HG03432 (cell line): ENCODE results near the gene ARHGEF28.

Experiments
- ATAC-seq: cut with Tn5 transposase; IDR thresholded peaks from one replicate; pipeline ENCODE4 v1.9.1; 2021; ENCODE audit warnings: mild to moderate bottlenecking, moderate library complexity; ENCODE audit not compliant: unreplicated experiment

ARHGEF28 gene

DNA sequence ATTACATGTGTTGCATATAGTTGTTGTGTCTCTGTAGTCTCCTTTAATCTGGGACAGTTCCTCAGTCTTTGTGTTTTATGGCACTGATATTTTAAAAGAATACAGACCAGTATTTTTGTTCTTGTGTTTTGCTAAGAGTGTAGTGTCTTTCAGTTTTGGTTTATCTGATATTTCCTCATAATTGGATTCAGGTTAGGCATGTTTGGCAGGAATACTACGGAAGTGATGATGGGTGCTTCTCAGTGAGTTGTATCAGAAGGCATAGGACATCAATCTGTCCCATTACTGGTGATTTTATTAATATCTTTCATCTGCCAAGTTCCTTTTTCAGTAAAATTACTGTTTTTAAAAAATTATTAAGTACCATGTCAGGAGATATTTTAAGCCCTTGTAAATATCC, 212.9 kb downstream of the ARHGEF28 start:
- no peak for ATAC-seq

DNA sequence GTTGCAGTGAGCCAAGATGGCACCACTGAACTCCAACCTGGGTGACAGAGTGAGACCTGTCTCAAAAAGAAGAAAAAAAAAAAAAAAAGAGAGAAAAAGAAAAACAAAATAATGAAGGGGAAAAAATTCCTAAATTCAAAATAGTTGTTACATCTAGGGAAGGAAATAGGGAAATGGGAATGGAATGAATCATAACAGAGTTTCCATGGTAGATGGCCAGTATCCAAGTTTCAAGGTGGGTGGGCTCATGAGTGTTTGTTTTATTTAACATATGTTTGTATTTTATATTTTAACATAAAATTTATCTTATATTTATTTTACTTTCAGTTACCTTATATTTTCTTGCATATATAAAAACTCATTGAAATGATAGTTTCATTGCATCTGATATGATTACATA, 215.6 kb downstream of the ARHGEF28 start:
- no peak for ATAC-seq

DNA sequence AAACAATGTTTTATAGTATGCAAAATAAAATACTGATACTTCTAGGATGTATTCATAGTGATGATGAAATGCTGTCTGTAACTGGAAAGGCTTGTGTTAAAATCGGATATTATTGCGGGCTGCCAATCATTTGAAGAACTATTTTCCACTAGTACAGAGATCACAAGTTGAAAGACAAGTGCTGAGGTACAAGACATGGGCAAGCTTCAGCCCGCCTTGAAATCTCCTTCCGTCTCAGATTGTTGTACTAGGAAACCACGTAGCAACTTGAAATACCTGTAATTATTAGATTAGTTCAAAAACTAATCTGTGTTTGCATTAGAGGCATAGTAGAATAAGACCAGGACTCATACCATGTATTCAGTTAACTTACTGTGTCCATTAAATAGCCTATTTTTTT, 218.2 kb downstream of the ARHGEF28 start:
- no peak for ATAC-seq

DNA sequence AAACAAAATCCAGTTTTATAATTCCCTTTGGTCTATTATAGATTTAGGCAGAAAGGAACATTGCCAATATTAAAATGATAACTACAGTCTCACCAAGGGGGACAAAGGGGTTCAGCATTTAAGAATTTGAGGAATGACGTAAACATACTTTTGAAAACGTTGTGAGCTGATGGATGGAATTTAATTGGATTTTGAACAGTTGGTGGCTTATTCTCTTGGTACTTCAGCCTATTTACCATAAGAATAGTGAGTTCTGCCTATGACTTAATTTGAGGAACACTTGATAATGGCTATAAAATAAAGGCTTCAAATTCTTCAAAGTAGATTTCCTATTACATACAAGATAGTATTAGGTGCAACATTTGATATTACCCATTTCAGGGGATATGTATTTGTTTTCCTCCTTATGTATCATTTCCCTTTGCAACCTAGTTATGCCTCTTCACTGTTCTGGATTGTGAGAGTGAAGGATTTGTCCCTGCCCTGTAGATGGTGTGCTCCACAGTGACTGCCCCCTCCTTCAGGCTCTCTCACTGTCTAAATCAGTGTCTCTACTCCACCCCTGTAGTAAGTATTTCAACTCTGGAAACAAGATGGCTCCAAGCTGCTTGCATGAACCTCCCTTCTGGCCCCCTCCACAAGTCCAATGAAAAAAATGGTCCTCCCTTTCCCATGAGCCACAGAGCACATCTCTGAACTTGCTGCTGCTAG, 225.6 kb downstream of the ARHGEF28 start:
- no peak for ATAC-seq

DNA sequence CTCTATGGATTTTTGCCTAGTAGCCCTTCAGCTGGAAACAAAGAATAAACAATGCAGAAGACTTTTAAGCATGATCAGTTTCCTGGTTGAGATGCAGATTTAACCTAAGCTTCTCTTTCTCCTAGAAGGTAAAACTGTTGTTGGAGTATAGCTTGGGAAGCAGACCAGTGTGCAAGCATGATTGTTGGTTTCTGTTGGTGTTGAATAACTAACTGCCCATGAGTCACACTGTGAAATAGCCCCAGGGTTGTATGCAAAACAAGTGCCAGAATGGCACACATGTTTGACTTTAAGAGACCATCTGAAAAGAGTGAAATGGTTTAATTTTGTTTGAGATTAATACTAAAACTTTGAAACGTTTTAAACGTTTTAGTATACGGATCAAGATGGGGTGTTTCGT, 227.1 kb downstream of the ARHGEF28 start:
- ATAC-seq: no peak

DNA sequence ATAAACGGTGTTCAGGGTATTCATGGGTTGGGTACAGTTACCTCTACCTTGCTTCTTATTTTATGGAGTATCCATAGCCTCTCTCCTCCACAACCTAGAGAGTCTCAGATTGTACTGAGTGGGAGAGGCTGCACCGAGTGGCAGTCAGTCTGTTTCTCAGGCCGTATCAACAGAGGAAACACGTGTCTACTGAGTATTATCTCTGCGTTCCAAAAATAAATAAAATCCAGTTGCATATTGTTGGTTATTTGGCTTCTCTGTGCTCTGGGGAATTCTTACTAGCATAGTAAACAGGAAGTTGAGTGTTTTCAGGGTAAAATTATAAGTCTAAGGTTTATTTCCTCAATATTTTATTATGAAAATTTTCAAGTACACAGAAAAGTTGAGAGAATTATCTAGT, 231.0 kb downstream of the ARHGEF28 start:
- ATAC-seq: no peak

DNA sequence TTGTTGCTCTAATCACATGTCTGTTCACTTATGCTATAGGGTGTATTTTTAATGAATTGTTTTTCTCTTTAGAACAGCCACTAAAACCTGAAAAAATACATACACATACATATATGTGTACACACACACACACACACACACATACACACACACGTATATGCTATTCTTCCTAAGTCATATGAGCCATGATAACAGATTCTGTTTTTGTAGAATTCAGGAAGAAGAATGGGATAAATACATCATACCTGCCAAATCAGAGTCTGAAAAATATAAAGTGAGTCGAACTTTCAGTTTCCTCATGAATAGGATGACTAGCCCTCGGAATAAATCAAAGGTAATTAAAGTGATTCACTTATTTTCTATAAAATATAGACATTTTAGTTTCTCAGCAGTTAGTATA, 231.4 kb downstream of the ARHGEF28 start:
- ATAC-seq: no peak

DNA sequence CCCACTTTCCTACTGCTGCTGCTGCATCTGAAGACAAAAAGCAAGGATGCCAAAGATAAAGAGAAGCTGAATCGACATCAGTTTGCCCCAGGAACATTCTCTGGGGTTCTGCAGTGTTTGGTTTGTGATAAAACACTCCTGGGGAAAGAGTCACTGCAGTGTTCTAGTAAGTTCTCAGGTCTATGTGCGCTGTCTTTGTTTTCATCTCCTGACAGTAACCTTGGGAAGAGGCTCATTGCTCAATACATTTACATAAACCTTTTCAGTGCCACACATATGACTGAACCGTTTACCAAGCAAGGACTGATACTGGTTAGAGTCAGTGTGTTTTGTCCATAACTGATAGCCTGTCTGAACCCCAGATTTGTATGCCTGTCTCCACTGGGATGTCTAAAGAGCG, 232.1 kb downstream of the ARHGEF28 start:
- ATAC-seq: no peak

DNA sequence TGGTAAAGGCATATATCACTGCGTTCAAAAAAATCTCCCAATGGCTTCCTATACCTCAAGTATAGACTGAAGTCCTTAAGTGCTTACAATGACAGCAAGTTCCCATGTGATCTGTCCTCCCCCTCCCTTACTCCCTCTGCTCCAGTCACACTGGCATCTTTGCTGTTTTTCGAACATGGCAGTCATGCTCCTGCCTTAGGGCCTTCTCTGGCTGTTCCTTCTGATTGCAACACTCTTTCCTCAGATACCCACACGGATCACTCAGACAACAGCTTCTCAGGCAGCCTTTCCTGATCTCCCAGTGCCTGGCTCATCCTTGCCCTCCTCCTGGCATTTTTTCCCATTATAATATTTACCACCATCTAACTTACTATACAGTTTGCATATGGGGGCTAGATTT, 232.8 kb downstream of the ARHGEF28 start:
- no peak for ATAC-seq

DNA sequence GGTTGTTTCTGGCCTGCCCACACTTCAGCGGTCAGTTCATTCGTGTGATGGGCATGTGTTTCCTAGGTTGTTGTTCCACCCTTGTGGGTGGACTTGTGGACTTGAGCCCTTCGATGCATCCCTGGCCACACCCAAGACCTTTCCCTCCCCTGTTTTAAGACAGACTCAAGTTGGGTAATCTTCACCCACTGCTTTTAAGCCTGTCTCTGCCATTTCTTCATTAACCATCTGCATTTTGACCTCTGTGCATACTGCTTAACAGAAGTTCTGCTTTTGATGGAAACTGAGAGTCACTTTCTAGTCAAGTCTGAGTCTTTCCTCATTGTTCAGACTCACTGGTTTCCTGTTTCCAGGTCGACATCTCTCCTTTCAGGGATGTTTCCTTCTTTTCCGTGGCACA, 233.7 kb downstream of the ARHGEF28 start:
- ATAC-seq: no peak

DNA sequence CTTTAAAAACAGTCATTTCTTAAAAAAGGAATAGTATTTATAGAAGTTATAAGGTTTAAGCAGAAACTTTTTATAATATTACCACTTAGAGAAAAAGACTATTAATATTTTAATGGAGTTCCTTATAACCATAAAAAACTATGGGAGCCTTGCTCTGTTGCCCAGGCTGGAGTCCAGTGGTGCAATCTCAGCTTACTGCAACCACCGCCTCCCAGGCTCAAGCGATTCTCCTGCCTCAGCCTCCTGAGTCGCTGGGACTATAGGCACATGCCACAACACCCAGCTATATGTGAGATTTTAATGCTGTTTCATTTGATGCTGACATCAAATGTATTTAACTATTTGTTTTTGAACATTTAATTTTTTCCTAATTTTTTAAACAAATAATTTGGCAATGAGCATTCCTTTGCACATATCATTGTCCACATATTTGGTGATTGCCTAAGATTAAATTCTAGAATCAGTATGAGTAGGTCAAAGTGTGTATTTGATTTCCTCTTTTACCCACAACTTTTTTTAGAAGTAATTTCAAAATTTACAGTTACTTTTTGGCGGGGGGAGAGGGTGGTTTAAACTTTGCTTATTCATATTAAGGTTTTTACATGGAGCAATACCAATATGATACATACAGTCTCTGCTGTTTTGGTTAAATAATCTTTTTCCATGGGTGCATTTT, 235.5 kb downstream of the ARHGEF28 start:
- ATAC-seq: no peak

DNA sequence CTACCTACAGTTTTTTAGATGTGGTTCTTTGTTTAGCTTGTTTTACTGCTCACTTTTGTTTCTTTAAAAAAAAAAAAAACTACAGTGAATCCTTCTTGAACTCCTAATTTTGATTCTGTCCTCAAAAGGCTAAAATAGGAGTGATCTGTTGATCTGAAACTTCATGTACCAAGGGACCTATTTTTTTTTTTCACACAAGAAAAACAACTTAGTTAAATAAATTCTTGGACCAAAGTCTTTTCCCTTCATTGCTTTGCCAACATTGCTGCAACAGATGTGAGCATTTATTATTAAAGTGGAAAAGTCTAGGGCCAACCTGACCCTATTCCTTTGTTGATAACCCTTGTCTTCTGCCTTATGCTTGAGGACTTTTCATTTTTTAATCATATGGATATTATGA, 236.8 kb downstream of the ARHGEF28 start:
- ATAC-seq: no peak

DNA sequence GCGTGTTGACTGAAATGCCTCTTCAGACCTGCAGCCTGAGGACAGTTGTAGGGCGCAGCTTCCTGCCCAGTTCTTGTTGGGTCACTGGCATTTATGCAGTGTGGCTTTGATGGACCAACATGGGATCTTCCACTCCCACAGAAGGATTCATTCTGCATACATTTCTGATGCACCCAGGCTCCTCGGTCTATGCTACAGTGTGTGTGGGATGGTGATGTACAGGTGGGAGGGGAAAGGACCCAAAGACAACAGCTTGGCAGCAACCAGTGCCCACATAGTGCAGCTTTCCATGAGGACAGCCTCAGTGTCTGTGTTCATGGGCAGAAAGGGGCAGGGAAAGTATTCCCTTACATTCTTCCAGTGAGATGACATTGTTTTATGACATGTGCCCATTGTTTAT, 237.9 kb downstream of the ARHGEF28 start:
- no peak for ATAC-seq

DNA sequence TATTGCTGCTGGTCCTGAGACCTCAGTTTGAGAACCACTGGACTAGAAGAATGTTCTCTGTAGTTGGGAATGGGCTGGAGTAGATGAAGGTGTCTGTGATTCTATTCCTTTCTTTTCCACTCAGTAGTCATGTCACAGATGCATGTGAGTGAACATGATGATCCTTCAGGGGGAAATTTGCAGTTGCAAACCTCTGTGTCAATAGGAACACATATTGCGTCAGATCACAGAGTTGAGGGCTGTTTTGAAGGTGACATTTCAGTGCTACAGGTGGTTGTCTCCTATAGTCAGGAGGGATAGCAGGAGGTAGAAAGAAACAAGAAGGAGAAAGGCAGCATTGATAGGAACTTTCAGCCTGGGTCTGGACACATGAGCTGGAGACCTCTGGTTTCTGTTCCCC, 239.3 kb downstream of the ARHGEF28 start:
- ATAC-seq: no peak

DNA sequence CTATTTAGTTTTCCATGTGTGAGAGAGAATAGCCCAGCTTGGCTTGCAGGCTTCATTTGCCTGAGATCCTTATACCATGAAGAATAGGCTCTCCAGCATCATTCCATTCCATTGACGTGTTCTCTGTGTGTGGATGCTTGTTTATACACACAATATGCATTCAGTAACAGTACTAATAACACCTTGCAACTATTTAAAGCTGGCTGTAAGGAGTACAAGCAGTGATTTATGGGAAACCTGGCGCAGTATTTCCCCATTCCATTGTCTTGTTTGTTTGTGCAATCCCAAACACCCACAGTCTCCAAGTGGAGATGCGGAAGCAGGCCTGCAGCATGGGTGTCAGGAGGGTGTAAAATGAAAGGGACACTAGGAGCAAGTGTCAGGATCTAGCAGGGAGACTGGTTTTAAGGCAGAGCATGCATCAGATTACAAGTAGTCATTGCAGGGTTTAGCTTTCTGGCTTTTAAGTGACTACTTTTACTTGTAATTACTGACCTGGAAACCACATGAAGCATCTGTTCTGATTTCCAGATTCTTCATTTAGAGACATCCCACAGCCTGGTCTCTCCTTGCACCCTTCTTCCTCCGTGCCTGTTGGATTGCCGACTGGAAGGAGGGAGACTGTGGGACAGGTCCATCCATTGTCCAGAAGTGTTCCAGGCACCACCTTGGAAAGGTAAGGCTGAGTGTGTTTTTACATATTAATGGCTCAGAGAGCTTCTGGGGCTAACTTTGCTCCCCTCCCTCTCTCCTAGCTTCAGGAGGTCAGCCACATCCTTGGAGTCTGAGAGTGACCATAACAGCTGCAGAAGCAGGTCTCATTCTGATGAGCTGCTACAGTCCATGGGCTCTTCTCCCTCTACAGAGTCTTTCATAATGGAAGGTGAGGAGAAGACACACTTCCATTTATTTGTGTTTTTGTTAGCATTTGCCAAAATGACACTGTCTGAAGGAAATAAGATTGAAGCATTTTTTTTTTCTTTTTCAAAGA, 241.6 kb downstream of the ARHGEF28 start:
- ATAC-seq: no peak

DNA sequence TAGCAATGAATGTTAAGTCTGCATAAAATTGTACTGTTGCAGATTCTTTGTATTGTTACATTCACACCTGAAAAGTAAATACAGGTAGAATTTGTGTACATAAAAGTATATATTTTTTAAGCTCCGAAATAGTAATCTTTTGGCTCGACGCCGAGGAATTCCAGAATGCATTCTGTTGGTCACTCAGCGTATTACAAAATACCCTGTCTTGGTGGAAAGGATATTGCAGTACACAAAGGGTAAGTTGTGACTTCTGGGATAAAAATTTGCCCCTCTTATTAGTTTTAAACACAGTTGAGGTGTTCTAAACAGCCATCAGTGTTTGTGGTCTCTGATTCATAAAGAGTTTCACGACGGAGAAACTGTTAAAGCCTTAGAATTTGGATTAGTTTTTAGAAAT, 257.6 kb downstream of the ARHGEF28 start:
- ATAC-seq: no peak

DNA sequence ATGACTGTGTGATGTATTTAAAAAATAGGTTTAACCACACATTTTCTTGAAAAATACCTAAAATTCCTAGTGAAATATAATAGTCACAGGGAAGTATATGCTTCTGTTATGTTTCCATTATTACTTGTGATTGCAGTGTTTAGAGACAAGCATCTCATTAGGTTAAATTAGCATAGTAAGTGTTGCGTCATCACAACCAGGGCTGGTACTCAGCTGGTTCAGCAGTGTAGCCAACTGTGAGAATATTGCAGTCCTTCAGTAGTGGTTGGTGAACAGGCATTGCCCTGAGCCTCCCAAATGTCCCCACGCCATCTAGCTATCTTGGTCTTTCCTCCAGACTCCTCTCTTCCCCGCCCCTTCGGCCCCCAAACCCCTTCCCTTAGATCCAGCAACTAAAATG, 261.7 kb downstream of the ARHGEF28 start:
- no peak for ATAC-seq

DNA sequence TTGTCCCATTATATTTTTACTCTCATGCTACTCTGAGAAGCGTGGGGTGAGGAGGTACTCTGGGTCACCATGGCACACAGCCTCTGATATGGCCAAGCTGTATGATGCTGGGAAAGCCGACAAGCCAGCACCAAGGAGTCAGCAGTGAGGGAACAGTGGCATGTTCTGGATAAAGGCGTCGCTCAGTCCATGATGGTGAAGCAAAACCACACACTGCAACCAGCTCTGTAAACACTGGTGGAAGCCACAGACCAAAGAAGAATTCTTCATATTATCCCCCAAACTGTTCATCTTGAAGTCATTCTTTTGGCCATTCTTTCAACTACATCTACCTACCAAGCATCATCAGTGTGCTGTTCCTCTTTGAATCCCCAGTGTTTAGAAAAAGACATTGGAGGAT, 264.6 kb downstream of the ARHGEF28 start:
- no peak for ATAC-seq

DNA sequence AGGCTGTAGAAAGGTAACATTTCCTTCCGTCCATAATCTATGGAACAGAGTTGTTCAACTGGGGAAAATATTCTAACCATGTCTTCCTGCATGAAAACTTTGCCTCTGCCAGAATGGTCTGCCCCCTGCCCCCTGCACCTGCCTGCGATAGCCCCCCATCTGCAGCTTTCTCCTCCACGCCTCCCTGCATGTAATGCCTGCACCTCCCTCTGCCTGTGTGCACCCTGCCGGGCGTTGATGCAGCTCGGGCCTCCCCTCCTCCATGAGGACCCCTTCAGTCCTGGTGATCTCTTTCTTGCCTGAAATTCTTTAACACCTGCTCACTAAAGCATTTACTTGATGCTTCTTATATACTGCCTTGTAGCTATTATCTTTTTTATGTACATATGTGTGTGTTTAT, 266.2 kb downstream of the ARHGEF28 start:
- no peak for ATAC-seq

DNA sequence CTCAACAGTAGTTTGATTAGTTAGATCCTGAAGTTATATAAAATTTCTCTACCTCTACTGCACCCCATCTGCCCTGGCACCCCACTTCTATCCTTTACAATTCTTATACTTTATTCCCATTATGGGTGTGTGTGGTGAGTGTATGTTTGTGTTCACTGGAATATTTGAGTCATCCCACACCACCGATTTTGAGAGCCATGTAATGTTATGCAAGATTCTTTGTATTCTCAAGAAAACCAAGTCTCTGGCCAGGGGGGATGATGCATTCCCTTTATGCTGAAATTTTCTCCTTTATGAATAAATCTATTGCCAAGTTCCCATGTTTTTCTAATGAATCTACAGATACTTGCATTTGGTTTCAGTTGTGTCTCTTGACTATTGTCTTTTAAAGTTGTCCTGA, 266.8 kb downstream of the ARHGEF28 start:
- no peak for ATAC-seq

DNA sequence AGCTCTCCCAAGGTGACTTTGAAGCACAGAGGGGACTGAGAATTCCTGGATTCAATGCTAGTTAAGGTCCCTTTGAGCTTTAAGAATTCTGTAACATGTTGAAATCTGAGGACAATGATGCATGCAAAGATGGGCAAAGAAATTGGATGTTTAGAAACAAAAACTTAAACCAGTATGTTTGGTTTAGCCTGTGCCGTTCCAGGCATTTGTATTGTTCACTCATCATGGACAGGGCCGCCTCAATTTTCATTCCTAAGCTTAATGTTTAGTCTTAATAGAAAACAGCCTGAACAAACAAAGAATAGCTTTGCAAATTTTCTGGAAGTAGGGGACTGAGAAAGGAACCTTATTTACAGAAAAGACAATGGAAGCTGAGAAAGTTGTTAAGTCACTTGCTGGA, 267.8 kb downstream of the ARHGEF28 start:
- ATAC-seq: no peak

DNA sequence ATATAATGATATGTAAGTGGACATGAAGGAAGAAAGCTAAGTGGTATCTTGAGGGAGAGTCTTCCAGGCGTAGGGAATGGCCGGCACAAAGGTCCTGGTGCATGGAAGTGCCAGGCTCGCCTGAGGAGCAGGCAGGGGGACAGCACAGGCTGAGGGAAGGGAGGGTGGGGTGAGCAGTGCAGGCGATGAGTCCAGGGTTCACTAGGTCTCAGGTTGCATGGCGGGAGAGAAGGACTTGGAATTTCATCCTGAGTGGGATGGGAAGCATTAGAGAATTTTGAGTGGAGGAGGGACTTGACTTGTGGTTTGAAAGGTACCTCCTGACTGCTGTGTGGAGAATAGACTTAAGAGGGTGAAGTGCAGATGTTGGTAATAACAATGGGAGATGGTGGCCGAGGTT, 268.9 kb downstream of the ARHGEF28 start:
- no peak for ATAC-seq
